ENCODE measurements around the gene COG5. TPM values are rescaled to one million over a fixed set of nuclear protein-coding genes. Genes with fewer than 3 reads are reported as not detected.

The COG5 gene
- total RNA-seq, 1 experiment from 2014 or later, result 20.2 TPM

GRCh38 chr7:107606303-107606702, 42.6 kb upstream of the COG5 start:
- TF ChIP-seq CTCF (conservative IDR thresholded peaks at IDR 0.05), result no peak
- Histone ChIP-seq H3K14ac (ENCODE audit: insufficient read depth, low read length) (no peak overlapping the region), H3K27ac (ENCODE audit: insufficient read length, low read depth, low read length) (no peak overlapping the region), H3K56ac (ENCODE audit: insufficient read length, low read depth, low read length) (no peak overlapping the region), H4K5ac (ENCODE audit: insufficient read length, low read depth, low read length) (no peak overlapping the region), H2BK20ac (ENCODE audit: low read depth, low read length, poor library complexity, severe bottlenecking) (no peak overlapping the region), H3K18ac (ENCODE audit: insufficient read length, low read depth, low read length) (no peak overlapping the region), H3K79me2 (ENCODE audit: insufficient read depth, low read length) (no peaks in the 10 kb centered on the region), H3K4me2 (ENCODE audit: insufficient read depth, insufficient read length, low read length) (no peak overlapping the region), H3K23ac (ENCODE audit: insufficient read length, low read depth, low read length) (no peak overlapping the region), H4K91ac (ENCODE audit: insufficient read length, low read depth, low read length) (no peak overlapping the region), H2AK5ac (ENCODE audit: insufficient read length, low read length) (no peak overlapping the region), H2AFZ (ENCODE audit: low read length) (no peak overlapping the region), H4K20me1 (ENCODE audit: control insufficient read depth, insufficient read depth, insufficient read length) (no peaks in the 10 kb centered on the region), H2BK5ac (ENCODE audit: insufficient read length, low read length) (no peak overlapping the region), H2BK12ac (ENCODE audit: insufficient read length, low read depth, low read length) (no peak overlapping the region), H3K9me3 (ENCODE audit: control insufficient read depth, low read depth, low read length) (no peaks in the 10 kb centered on the region), H3K9ac (ENCODE audit: extremely low read depth, insufficient read length, low read length) (no peak overlapping the region), H3K23me2 (ENCODE audit: insufficient read length, low read depth, low read length, poor library complexity, severe bottlenecking) (no peaks in the 10 kb centered on the region), H2BK120ac (ENCODE audit: low read depth, low read length, poor library complexity, severe bottlenecking) (no peak overlapping the region), H3K4me1 (ENCODE audit: insufficient read depth, low read length) (no peaks in the 10 kb centered on the region), H4K8ac (replicated peaks; ENCODE audit: insufficient read length, low read depth, low read length) (no peak overlapping the region), H3K4ac (ENCODE audit: low read depth, low read length) (no peak overlapping the region), H3K27me3 (ENCODE audit: insufficient read depth, low read length) (no peaks in the 10 kb centered on the region), H3K79me1 (ENCODE audit: insufficient read depth, low read depth, low read length, poor library complexity, severe bottlenecking) (no peaks in the 10 kb centered on the region), H3T11ph (ENCODE audit: low read length) (no peak overlapping the region), H2BK15ac (ENCODE audit: low read depth, low read length) (no peak overlapping the region)
- no peak for DNase-seq
- no peaks in the 10 kb centered on the region for H3K27me3 Mint-ChIP-seq (ENCODE audit: low read depth)
- WGBS (ENCODE audit: extremely low coverage, insufficient read length, low lambda C conversion rate), result no CpG with 5 or more reads among the region's 1 CpG
- no peaks in the 10 kb centered on the region for H3K9me3 Mint-ChIP-seq
- no peak overlapping the region for H3K4me3 Mint-ChIP-seq
- no peak overlapping the region for H3K27ac Mint-ChIP-seq
- H3K36me3 Mint-ChIP-seq (ENCODE audit: insufficient read depth in 1 of 3, low read depth in 3 of 3), result peaks cover 0 to 4% (median 0%) of the 10 kb centered on the region in 3 experiments; a peak in 1 of 7 replicates
- no peaks in the 10 kb centered on the region for H3K4me1 Mint-ChIP-seq

Measured in H9 (cell line).